ENCODE data around the gene DISP1.

Gene DISP1

GRCh38 chr1:222814536-222815439, at the start of gene DISP1:
Gene DISP1 (plus strand): TSS chr1:222815039. CDS start chr1:222942824, 127,785 bp downstream.
- Histone ChIP-seq H3K4me1 (ENCODE audit: control insufficient read depth, insufficient read depth, low read length) (peaks cover 6% of the 10 kb centered on the region), H3K9me3 (ENCODE audit: control insufficient read depth, insufficient read depth, low read depth, low read length) (no peaks in the 10 kb centered on the region), H3K36me3 (ENCODE audit: control insufficient read depth in 2 of 2, insufficient read depth in 1 of 2, low read length in 2 of 2) (no peaks in the 10 kb centered on the region), H3K4me3 (ENCODE audit: low read depth, low read length) (peak within 1 kb of the TSS; percentile 97), H3K27ac (ENCODE audit: extremely low read depth, low read depth, low read length) (peak within 1 kb of the TSS; percentile 93)
- ChIA-PET CTCF (no interaction called here), POLR2A (interaction anchor here (1.1 kb wide), 1 partner anchor 9 kb away, joined by 6 read pairs; no protein-coding TSS in a partner anchor)
- no peak for TF ChIP-seq ZNF488 (tag by site-specific recombination; IDR thresholded peaks at IDR 0.05)
- no peak for TF ChIP-seq ZNF155 (tag by site-specific recombination; IDR thresholded peaks at IDR 0.05)
- TF ChIP-seq ZNF623 (tag by site-specific recombination; IDR thresholded peaks at IDR 0.05) = no peak
- no peak for TF ChIP-seq ZNF48 (tag by site-specific recombination; IDR thresholded peaks at IDR 0.05)
- TF ChIP-seq ZNF426 (tag by site-specific recombination; IDR thresholded peaks at IDR 0.05) = no peak
- no peak for TF ChIP-seq MEIS1 (CRISPR knock-in tag; IDR thresholded peaks at IDR 0.05; ENCODE audit: borderline replicate concordance)
- TF ChIP-seq ZNF544 (tag by site-specific recombination; IDR thresholded peaks at IDR 0.05) = no peak
- TF ChIP-seq ZBTB6 (tag by site-specific recombination; IDR thresholded peaks at IDR 0.05) = no peak
- TF ChIP-seq ZNF707 (tag by site-specific recombination; IDR thresholded peaks at IDR 0.05) = no peak
- no peak for TF ChIP-seq ZNF10 (tag by site-specific recombination; IDR thresholded peaks at IDR 0.05)
- TF ChIP-seq ZBTB8A (tag by site-specific recombination; IDR thresholded peaks at IDR 0.05) = peak; percentile 93
- TF ChIP-seq ZFP69B (tag by site-specific recombination; IDR thresholded peaks at IDR 0.05) = peak; percentile 36; the same call in 1 of the 2 replicates
- no peak for TF ChIP-seq ZNF366 (tag by site-specific recombination; conservative IDR thresholded peaks at IDR 0.05)
- no peak for TF ChIP-seq ZNF529 (tag by site-specific recombination; IDR thresholded peaks at IDR 0.05; ENCODE audit: insufficient replicate concordance)
- TF ChIP-seq GLIS2 (tag by site-specific recombination; IDR thresholded peaks at IDR 0.05) = no peak; the same call in 1 of the 2 replicates
- TF ChIP-seq ZNF792 (tag by site-specific recombination; IDR thresholded peaks at IDR 0.05) = no peak
- peak; percentile 55 for TF ChIP-seq PATZ1 (tag by site-specific recombination; IDR thresholded peaks at IDR 0.05)
- TF ChIP-seq ZSCAN5A (tag by site-specific recombination; IDR thresholded peaks at IDR 0.05) = peak; percentile 36; the same call in 1 of the 2 replicates
- TF ChIP-seq ZNF530 (tag by site-specific recombination; IDR thresholded peaks at IDR 0.05; ENCODE audit: low read depth) = no peak
- no peak for TF ChIP-seq ZNF248 (tag by site-specific recombination; IDR thresholded peaks at IDR 0.05)
- TF ChIP-seq SCRT2 (tag by site-specific recombination; IDR thresholded peaks at IDR 0.05) = peak; percentile 87
- TF ChIP-seq ZNF768 (tag by site-specific recombination; IDR thresholded peaks at IDR 0.05) = no peak
- TF ChIP-seq ZFHX2 (tag by site-specific recombination; conservative IDR thresholded peaks at IDR 0.05) = no peak
- TF ChIP-seq ZNF521 (tag by site-specific recombination; IDR thresholded peaks at IDR 0.05) = no peak
- no peak for TF ChIP-seq HOXC10 (CRISPR knock-in tag; IDR thresholded peaks at IDR 0.05)
- TF ChIP-seq ZNF211 (tag by site-specific recombination; IDR thresholded peaks at IDR 0.05; ENCODE audit: low read depth) = no peak
- peak; percentile 79 for TF ChIP-seq ZNF660 (tag by site-specific recombination; IDR thresholded peaks at IDR 0.05)
- TF ChIP-seq ZNF580 (tag by site-specific recombination; IDR thresholded peaks at IDR 0.05) = peak; percentile 52; the same call in 1 of the 2 replicates
- TF ChIP-seq ZNF658 (tag by site-specific recombination; IDR thresholded peaks at IDR 0.05) = no peak
- no peak for TF ChIP-seq ZNF558 (tag by site-specific recombination; IDR thresholded peaks at IDR 0.05)
- no peak for TF ChIP-seq ZNF626 (tag by site-specific recombination; IDR thresholded peaks at IDR 0.05)

Measured in HEK293 (cell line).